HG03469 (cell line): ENCODE data around the gene TBX15.

Experiments
- ATAC-seq: cut with Tn5 transposase; IDR thresholded peaks from one replicate; pipeline ENCODE4 v1.9.1; 2021; ENCODE audit warnings: mild to moderate bottlenecking, moderate library complexity, moderate number of reproducible peaks; ENCODE audit not compliant: unreplicated experiment

Gene TBX15

GRCh38 chr1:119002028-119002686 lies 14.0 kb upstream of the TBX15 start:
- no peak for ATAC-seq

GRCh38 chr1:119001181-119002027 lies 13.3 kb upstream of the TBX15 start:
- no peak for ATAC-seq

GRCh38 chr1:119000371-119001180 lies 12.4 kb upstream of the TBX15 start:
- no peak for ATAC-seq

DNA sequence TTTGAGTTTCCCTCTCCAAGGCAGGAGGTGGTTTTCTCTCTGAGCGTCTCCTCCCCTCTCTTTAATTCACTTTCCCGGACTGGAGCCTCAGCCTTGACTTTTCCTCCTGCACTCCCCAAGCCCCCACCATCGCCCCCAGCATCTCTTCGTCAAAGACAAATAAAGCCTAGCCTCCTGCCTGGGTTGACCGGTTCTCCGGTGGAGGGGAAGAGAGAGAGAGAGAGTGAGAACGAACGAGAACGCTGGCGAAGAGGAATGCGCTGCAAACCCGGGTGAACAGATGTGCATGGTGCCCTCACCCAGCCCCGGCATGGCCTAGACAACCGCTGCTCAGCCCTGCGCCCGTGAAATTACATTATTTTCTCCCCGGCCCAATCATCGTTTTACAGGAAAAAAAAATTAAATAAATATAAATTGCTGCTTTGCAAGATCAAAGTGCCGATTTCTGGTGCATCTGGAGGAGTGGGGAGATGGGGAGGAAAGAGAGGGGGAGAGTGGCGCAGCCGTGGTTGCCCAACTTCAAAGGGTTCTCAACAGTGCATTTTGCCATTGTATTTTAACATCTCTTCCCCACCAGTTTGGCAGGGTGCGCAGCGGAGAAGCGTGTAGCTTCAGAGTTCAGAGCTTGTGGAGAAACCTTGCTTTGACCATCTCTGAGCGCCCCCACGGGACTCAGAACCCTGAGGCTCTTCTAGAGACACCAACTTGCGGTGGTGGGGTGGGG lies 11.4 kb upstream of the TBX15 start:
- ATAC-seq, result no peak

DNA sequence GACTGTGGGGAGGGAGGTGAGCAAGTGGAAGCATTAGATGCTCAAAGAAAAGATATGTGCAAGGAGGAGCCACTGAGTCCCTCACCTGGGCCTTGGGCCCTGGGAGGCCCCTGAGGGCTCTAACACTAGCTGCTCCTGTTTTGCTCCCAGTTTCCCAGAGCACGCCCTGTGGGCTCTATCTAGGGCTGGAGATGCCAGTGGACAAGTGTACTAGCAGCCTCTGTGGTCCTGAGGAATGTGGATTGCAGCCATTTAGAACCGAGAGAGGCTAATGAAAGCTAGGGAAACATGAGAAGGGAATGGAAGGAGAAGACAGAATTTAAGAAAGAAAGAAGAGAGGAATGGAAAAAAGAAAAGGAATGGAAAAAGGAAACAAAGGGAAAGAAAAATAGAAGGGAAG lies 10.0 kb upstream of the TBX15 start:
- ATAC-seq, result no peak

- no peak for ATAC-seq
Observed at GRCh38 chr1:118997225-118997624, 9.1 kb upstream of the TBX15 start.

DNA sequence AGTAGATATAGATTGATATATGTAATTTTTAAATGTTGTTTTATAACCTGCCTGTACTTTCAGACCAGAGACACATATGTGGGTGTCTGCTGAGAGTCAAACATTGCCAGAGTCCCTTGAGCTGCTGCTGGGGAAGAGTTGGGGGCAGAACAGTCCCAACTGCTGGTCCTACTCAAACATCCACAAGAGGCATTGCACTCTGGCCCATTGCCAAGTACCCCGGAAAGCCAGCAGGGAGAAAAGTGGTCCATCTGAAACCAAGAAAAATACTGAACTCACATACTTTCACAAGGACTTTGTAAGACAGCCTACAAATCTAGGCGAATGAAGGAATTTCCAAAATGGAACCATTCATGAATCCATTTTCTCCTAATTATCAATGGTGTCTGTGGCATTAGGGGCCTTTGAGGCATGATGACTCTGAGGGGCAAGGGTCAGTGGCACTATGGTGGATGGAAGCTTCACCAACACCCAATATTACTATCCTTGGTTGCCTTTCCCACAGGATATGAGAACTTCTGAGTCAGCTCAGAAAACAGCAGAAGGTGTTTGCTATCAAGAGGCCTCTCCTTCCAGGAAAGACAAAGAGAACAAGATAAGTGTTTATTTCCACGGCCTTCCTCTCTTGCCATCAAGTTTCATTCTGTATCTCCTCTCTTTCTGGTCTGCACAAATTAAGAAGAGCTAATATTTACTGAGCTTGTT lies 7.3 kb upstream of the TBX15 start:
- no peak for ATAC-seq

DNA sequence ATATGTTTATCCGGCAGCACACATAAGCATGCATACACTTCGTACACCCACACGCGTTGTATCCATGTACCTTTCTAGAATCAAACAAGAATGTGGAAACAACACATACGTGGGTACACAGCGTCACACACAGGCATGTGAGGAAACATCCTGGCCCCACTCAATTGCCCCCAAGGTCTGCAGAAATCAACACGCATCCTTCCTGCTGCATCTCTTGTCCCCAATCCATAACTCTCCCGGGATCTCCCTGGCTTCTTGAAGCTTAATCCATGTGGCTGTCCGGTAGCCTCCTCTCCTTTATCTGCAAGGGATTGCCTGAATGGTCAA lies 5.5 kb upstream of the TBX15 start:
- no peak for ATAC-seq

DNA sequence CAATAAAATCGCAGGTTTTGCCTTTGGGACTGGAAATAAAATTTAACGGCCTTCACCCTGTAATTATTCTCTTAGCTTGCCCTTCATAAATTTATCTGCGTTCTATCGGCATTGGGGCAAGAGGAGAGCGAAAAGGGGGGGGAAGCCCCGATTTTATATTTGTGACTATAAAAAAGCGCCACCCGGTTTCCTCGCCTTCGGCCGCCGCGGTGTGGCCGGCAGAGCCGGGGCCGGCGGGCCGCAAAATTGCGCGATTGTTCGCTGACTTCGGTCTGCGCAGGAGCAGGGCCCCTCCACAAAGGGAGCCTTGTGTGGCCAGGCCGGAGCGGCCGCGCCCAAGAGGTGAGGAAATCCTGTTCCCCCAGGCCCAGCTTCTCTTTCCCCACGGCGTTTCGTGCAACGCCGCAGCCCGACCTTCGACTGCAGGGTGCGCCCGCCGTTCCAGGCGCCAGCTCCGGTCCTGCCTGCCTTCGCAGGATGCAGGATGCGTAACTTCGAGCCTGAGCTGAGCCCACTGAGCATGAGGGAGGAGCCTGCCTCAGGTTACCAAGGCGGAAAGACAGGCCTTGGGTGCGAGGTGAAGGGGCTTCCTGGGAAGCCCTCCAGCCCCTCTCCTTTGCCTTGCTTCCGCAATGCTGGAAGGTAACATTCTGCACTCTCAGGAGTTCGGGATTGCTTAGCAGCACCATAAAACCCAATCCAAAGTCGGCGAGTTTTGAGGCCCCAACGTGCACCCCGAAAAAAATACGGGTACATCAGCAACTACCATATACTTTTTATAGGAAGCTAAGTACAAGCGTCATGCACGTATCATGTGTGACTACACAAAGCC lies 4.9 kb upstream of the TBX15 start:
- no peak for ATAC-seq

DNA sequence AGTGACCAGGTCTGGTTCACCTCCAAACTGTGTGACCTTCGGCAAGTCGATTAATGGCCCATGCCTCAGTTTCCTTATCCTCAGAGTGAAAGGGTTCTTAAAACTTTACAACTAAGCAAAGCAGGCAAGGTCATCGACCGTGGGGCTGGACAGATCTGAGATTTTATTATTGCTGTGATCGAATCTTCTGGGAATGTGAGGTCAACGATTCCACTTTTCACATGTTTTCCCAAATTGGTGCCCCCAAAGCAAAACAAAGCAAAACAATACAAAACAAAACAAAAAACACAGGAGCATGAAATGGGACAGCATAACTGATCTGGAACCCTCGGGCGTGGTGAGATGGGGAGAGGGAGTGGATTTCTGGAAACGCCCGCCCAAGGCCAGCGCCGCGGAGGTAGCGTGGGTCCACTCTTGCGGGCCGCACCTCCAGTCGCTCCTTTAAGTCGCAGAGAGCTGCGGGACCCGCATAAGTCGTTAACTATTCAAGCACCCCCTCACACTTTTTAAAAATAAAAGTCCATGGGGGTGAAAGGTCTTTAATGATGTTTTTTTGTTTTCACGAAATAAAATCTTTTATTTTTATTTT lies 4.2 kb upstream of the TBX15 start:
- ATAC-seq, result no peak

DNA sequence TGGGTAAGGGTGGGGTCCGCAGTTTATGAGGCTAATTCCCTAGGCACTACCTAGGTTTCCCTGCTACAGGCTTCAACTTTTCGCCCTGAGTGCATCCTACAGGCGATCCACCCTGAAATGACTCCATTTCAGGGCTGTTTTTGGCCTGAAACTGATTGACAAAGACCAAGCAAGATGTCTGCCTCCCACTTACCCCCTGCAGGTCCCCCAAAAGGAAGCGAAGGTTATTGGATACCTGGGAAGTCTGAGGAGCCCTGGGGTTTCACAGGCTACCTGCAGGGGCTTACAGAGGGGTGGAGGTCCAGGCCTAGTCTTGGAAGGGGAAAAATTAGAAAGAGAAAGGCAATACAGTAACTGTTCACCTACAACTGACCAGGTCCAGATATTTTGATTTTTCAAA lies 3.3 kb upstream of the TBX15 start:
- ATAC-seq, result no peak

DNA sequence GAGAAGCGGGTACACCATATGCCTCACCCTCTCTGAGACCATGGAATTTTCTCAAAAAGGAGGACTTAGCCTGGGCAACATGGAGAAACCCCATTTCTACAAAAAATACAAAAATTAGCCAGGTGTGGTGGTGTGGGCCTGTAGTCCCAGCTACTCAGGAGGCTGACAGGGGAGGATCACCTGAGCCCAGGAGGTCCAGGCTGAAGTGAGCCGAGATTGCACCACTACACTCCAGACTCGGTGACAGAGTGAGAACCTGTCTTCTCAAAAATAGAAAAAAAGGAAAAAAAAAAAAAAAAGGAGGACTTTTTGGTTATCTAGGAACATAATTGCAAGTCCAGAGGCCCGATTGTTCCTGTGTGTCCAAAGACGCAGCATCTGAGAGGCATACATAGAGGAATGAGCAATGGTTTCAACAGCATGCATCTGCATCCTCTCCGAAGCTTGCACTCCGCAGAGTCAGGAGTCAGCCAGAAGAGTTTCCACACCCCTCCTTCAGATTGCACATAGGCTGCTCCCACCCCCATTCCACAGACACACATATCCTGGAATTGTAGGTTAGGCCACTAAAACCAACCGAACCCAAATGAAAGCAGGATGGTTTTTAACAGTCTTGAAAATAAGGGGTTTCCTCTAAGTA lies 2.5 kb upstream of the TBX15 start:
- ATAC-seq, result no peak

GRCh38 chr1:118989878-118990378 lies 1.8 kb upstream of the TBX15 start:
- no peak for ATAC-seq

DNA sequence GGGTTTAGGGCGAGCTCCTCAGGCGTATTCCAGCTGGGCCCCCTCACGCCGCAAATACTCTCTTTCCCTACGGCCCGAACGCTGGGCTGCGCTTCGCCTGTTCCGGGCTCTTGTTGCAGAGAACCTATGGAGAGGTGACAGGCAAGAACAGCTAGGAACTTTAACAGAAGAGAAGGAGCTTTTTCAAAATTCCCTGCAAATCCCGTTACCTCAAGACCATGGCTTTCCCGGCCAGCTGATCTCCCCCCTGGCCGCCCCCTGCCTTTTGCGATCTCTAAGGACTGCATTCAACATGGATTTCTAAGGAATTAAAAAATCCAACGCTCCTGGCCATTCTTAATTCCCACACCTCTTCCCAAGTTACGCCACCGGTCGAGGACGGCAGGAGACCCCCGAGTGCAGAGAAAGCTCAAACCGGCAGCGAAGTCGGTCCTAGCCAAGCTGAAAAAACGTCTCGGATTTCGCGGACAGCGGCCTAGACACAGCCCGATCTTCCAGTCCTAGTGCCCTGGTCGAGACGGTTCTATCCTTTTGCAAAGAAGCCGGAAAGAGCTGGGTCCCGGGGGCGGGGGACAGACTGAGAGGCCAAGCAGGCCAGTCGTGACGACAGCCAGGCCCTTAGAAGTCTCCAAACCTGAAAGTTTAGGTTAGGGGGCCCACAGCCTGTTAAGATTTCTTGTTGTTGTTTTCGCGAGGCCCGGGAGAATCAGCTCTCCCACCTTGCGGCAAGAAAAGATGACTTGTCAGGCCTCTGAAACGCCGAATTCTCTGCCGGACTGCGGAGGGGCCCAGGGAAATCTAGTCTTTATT lies 1.1 kb upstream of the TBX15 start:
- no peak for ATAC-seq

DNA sequence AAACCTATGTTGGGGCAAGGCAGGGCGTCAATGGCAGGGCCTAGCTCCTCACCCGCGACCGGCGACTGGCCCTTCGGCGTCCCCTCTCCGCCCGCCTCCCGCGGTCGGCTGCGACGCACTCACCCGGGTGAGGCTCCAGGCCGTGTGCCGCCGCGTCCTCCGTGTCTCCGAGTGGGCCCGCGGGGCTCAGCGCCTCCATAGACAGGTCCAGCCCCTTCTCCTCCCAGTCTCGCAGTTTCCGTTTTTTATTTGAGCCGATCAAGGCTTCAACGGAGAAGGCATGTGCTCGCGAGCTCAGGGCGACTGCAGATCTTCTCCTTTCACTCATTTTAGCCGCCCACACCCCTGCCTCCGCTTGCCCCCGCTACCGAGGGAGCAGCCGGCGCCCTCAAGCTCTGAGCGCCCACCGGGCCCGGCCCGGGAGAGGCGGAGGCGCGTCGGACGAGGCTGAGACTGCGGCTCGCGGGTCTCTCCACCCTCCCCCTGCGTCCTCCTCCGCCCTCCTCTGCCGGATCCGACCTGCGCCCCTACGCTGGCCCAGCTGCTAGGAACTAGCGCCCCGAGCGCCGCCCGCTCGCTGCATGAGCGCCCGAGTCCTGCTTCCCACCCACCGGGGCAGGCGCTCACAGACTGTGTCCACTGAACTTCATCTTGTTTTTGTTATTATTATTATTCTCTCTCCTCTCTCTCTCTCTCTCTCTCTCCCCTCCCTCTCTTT lies 516 bp downstream of the TBX15 start:
- ATAC-seq, result no peak

- ATAC-seq, result no peak
Observed at GRCh38 chr1:118986555-118987467, 1.3 kb downstream of the TBX15 start.
